HG03039 (cell line): ENCODE results near the gene TEAD1.

Experiments used
- ATAC-seq: cut with Tn5 transposase; IDR thresholded peaks from one replicate; pipeline ENCODE4 v1.9.1; 2021; ENCODE audit warnings: mild to moderate bottlenecking, moderate library complexity; ENCODE audit not compliant: unreplicated experiment

The TEAD1 gene

GRCh38 chr11:12968101-12968500 lies 293.9 kb downstream of the TEAD1 start:
- ATAC-seq, result no peak

GRCh38 chr11:12968826-12969225 lies 294.6 kb downstream of the TEAD1 start:
- no peak for ATAC-seq

DNA sequence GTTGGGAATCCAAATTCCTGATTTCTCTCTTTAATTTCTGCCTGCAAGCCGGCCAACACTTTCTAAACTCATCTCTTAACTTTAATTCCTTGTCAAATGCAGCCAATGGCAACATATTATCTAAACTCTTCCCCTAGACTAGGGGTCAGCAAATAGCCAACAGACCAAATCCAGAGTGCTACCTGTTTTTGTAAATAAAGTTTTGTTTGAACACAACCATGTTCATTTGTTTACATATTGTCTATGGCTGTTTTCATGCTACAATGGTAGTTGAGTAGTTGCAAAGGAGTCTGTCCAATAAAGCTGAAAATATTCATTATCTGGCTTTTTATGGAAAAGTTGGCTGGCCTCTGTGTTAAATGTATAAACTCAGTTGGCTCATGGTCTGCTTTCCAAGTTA lies 297.7 kb downstream of the TEAD1 start:
- ATAC-seq, result no peak

- ATAC-seq, result no peak
Measured at GRCh38 chr11:12973528-12974181, 299.4 kb downstream of the TEAD1 start.

- ATAC-seq, result no peak
Measured at GRCh38 chr11:12975195-12975594, 301.0 kb downstream of the TEAD1 start.

DNA sequence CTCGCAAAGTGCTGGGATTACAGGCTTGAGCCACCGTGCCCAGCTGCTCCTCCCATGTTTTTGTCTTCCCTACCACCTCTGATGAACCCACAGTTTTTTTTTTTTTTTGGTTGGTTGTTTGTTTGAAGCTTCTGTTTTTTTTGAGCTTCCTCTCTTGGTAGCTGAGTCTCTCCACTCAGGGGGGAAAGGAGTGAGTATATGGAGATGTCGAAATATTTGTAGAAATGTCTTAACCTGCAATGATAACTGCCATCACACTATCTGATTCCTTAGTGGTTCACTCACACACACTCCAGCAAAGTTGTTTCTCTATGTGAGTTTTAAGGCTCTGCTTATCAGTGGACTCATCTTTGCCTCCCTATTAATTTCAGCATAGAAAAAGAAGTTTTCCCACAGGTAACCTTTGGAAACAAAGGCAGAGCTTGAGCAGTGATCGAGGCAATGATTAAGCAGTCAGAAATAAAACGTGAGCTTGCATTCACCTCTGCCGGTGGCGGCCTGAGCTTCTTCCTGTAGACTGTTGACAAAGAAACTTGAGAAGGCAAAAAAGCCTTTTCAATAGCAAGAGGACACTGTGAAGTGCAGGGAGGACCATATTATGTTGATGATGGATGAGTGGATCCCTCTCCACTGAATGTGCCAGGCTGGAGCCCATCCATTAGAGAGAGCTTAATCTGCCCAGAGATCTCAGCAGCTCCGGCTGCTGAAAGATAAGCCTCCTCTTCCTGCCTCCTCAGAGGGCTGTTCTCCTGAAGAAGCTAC lies 305.9 kb downstream of the TEAD1 start:
- ATAC-seq, result no peak

- ATAC-seq, result no peak
Measured at GRCh38 chr11:12981676-12982522, 307.7 kb downstream of the TEAD1 start.

DNA sequence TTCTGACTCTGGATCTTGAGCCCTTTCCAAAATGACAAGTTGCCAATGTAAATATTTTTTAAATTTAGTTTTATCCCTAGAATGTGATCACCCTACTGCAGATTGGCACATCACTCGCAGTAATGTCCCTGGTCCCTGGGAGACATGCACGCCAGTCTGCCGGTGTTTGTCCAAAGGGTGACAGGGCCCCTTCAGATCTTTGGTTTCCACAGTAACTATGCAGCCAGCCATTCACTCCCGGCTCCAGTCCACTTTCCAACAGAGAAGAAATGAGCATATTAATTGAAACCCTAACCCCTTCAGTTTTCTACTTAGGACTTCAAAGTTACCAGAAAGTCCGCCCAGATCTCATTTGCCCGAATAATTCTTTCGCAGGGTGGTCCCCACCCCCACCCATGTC lies 309.1 kb downstream of the TEAD1 start:
- ATAC-seq, result no peak

GRCh38 chr11:12986194-12986898 lies 312.1 kb downstream of the TEAD1 start:
- ATAC-seq, result no peak

DNA sequence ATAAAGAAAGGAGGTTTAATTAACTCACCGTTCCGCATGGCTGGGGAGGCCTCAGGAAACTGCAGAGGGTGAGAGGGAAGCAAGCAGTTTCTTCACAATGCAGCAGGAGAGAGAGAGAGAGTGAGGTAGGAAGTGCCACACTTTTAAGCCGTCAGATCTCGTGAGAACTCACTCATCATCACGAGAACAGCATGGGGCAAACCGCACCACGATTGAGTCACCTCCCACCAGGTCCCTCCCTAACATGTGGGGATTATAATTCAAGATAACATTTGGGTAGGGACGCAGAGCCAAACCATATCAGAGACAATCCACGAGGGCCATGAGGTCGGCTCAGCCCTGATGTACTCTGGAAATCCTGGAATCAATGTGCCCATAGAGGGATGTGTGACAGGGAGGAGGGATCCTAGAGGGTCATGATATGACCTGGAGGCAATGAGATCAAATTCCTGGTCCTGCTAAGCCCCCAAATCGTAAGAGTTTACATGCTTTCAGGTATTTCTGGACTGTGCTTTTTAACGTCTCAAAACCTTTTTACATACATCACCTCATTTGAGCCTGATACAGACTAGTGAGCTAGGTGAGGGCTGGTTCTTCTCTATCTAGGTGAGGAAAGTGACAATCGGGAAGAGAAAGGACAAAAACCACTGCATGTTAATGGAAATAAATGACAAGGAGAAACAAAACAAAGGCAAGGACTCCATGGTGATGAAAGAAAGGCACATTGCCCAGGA lies 315.4 kb downstream of the TEAD1 start:
- ATAC-seq, result no peak

GRCh38 chr11:12990162-12990480 lies 315.9 kb downstream of the TEAD1 start:
- ATAC-seq, result no peak

DNA sequence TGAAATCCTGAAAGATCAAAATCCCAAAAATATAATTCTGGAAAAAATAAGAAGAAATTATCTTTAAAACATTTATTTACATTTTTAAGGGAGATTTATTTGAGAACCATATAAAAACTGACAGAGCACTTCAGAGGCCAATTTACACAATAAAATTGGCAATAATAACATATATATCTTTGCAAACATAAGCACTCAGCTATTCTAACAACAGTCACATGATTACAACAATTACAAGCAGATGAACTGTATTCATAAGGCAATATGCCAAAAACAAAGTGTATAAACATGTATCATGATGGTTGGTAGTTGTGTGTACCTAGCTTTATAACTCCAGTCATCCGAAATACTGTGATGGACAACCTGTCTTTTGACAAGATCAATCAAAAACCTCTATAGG lies 317.2 kb downstream of the TEAD1 start:
- no peak for ATAC-seq

DNA sequence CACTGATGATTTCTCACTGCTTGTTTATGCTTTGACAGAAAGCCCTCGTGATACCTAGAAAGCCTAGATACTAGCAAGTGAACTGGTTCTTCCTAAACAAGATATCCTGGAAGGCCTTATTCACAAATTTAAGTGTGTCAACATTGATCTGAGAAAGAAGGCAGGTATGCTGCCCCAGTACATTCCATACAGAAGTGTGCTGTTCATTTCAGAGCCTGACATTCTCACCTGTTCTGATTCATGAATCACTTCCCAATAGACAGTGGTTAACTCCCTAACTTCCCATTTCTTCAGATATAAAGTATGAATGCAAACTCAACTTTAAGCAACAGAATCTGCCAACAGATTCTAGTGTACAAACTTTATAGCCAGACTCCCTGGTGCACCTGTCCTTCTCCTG lies 319.4 kb downstream of the TEAD1 start:
- no peak for ATAC-seq
